Measurements from ENCODE around the gene SPG21.

SPG21 gene

DNA sequence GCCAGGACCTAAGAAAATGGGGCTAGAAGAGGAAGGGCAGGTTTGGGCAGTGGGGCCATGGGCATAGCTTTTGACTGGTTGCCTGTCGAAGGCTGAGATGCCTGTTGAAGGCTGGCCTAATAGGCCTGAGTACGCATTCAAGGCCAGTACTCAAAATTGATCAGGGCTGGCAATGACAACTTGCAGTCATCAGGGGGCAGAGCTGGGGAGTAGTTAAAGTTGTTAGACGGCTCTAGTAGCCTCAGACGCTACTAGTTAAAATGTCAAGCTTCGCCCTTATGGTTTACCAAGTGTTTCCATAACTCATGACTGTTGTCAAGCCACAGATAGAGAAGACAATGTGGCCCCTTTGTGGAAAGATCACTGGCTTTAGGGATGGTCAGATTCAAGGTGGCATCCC lies 28.7 kb downstream of the SPG21 start:
- in situ Hi-C loops (cut with MboI; ENCODE audit: low sequenced_read_pairs, unreplicated experiment) = no loop called here
- TF ChIP-seq, protein P1, sequence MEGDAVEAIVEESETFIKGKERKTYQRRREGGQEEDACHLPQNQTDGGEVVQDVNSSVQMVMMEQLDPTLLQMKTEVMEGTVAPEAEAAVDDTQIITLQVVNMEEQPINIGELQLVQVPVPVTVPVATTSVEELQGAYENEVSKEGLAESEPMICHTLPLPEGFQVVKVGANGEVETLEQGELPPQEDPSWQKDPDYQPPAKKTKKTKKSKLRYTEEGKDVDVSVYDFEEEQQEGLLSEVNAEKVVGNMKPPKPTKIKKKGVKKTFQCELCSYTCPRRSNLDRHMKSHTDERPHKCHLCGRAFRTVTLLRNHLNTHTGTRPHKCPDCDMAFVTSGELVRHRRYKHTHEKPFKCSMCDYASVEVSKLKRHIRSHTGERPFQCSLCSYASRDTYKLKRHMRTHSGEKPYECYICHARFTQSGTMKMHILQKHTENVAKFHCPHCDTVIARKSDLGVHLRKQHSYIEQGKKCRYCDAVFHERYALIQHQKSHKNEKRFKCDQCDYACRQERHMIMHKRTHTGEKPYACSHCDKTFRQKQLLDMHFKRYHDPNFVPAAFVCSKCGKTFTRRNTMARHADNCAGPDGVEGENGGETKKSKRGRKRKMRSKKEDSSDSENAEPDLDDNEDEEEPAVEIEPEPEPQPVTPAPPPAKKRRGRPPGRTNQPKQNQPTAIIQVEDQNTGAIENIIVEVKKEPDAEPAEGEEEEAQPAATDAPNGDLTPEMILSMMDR (IDR thresholded peaks at IDR 0.05; ENCODE audit: borderline replicate concordance, control extremely low read depth, extremely low read depth, insufficient read depth, missing control alignments) = no peak
- no peak for DNase-seq (ENCODE audit: low spot score)

DNA sequence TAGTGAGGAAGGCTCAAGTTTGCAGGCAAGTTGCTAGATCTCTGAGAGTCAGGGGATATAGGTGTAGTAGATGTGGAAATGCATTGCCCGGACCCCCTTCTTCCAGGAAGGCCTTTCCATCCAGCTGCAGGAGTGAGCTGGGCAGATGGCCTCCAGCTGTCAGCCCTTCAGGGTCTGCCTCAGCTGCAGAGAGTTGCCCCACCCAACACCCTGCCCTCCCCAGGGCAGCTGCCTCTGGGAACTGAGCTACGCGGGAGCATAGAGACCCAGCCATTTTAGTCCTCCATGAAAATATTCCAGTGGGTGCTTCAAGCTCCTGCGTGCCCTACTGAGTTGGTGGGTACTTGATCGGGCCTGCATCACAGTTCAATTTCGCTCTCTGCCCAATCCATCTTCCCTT lies 29.6 kb downstream of the SPG21 start:
- DNase-seq (ENCODE audit: low spot score) = no peak
- TF ChIP-seq, protein P1 (IDR thresholded peaks at IDR 0.05; ENCODE audit: borderline replicate concordance, control extremely low read depth, extremely low read depth, insufficient read depth, missing control alignments) = no peak
- in situ Hi-C loops (cut with MboI; ENCODE audit: low sequenced_read_pairs, unreplicated experiment) = no loop called here

DNA sequence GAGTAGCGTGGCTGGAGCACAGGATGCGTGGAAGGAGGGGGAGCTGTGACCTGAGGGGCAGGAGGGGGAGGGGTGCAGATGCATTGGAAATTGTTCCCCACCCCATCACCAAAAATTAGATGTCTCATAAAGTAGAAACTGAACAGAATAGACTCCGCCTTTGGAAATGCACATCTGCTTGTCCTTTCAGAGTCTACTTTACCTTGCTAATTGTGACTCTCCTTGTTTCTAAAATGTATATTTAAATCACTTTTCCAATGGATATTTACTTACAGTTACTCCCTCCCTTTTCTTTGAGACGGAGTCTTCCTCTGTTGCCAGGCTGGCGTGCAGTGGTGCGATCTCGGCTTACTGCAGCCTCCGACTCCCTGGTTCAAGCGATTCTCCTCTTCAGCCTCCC lies 30.6 kb downstream of the SPG21 start:
- DNase-seq (ENCODE audit: low spot score) = no peak
- in situ Hi-C loops (cut with MboI; ENCODE audit: low sequenced_read_pairs, unreplicated experiment) = no loop called here
- TF ChIP-seq, protein P1 (IDR thresholded peaks at IDR 0.05; ENCODE audit: borderline replicate concordance, control extremely low read depth, extremely low read depth, insufficient read depth, missing control alignments) = no peak

DNA sequence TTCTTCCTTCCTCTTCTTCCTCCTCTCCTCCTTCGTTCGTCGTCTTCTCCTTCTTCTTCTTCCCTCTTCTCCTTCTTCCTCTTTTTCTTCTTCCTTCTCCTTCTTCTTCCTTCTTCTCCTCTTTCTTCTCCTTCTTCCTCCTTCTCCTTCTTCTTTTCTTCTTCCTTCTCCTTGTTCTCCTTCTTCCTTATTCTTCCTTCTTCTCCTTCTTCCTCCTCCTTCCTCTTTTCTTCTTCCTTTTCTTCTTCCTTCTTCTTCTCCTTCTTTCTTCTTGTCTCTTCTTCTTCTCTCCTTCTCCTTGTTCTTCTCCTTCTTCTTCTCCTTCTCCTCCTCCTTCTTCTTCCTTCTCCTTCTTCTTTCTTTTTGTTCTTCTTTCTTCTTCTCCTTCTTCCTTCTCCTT lies 35.3 kb downstream of the SPG21 start:
- in situ Hi-C loops (cut with MboI; ENCODE audit: low sequenced_read_pairs, unreplicated experiment) = no loop called here
- DNase-seq (ENCODE audit: low spot score) = no peak
- TF ChIP-seq, protein P1 (IDR thresholded peaks at IDR 0.05; ENCODE audit: borderline replicate concordance, control extremely low read depth, extremely low read depth, insufficient read depth, missing control alignments) = no peak

DNA sequence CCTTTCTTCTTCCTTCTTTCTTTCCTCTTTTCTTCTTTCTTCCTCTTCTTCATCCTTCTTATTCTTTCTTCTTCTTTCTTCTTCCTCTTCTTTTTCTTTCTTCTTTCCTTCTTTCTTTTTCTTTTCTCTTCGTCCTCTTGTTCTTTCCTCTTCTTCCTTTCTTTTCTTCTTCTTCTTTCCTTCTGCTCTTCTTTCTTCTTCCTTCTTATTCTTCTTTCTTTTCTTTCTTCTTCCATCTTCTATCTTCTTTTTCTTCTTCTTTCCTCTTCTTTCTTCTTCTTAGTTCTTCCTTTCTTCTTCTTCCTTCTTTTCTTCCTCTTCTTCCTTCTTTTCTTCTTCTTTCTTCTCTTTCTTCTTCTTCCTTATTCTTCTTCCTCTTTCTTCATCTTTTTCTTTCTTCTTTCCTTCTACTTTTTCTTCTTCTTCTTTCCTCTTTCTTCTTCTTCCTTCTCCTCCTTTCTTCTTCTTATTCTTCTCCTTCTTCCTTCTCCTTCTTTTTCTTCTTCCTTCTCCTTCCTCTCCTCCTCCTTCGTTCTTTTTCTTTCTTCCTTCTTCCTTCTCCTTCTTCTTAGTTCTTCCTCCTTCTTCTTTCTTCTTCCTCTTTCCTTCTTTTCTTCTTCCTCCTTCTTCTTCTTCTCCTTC lies 37.8 kb downstream of the SPG21 start:
- in situ Hi-C loops (cut with MboI; ENCODE audit: low sequenced_read_pairs, unreplicated experiment) = no loop called here
- TF ChIP-seq, protein P1 (IDR thresholded peaks at IDR 0.05; ENCODE audit: borderline replicate concordance, control extremely low read depth, extremely low read depth, insufficient read depth, missing control alignments) = no peak

DNA sequence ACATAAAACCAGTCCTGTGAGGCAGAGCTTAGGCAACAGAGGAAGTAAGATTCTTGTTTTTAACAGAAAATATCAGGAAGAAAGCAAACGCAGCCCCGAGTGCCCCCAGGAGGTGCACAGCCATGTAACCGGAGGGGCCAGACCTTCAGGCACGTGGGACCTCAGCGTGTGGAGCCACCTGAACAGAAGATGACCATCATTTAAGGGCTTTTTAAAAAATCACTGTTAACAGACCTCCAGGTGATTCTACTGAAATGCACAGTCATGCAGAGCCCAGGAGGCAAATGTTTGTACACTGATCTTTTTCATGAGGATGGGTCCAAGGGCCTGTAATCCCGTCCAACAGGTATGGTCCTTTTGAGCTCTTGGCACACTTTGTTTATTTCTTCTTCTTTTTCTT lies 38.8 kb downstream of the SPG21 start:
- in situ Hi-C loops (cut with MboI; ENCODE audit: low sequenced_read_pairs, unreplicated experiment) = no loop called here
- DNase-seq (ENCODE audit: low spot score) = no peak
- TF ChIP-seq, protein P1 (IDR thresholded peaks at IDR 0.05; ENCODE audit: borderline replicate concordance, control extremely low read depth, extremely low read depth, insufficient read depth, missing control alignments) = no peak

More for the DNA sequence above, 37.8 kb downstream of the SPG21 start:
- DNase-seq (ENCODE audit: low spot score) = no peak
